HepG2 (cell line): ENCODE measurements around the gene NCOA3. TPM values are rescaled to one million over a fixed set of nuclear protein-coding genes. Genes with fewer than 3 reads are reported as not detected.

Source experiments
- AKAP8 ChIP-seq: sonication (generic); formaldehyde crosslinking; IDR thresholded peaks from 2 replicates; pipeline ENCODE4 v1.5.1; 2020; ENCODE audit warnings: mild to moderate bottlenecking, missing genetic modification reagents
- ARNT2 ChIP-seq: sonication (generic); formaldehyde crosslinking; IDR thresholded peaks from 2 replicates; pipeline ENCODE4 v1.8.0; 2022; ENCODE audit warnings: mild to moderate bottlenecking, low read depth, missing genetic modification reagents, moderate library complexity
- BORCS8-MEF2B ChIP-seq: sonication (generic); formaldehyde crosslinking; IDR thresholded peaks from 2 replicates; pipeline ENCODE4 v1.8.0; 2022; ENCODE audit warnings: mild to moderate bottlenecking, missing genetic modification reagents
- CCDC6 ChIP-seq: sonication (generic); formaldehyde crosslinking; IDR thresholded peaks from 2 replicates; pipeline ENCODE4 v1.8.1; 2022; ENCODE audit warnings: mild to moderate bottlenecking, missing genetic modification reagents, moderate library complexity
- CHD4 ChIP-seq: fragments of 200-600 bp; sonication (generic); IDR thresholded peaks from 2 replicates; pipeline ENCODE4 v1.7.0; 2017; ENCODE audit warnings: mild to moderate bottlenecking, low read length, borderline replicate concordance
- HMG20B ChIP-seq: conservative IDR thresholded peaks from 2 replicates; pipeline ENCODE4 v1.6.1; 2016; ENCODE audit warnings: missing genetic modification reagents, missing compliant biosample characterization
- MLLT10 ChIP-seq: sonication (generic); formaldehyde crosslinking; IDR thresholded peaks from 2 replicates; pipeline ENCODE4 v1.4.0; 2020; ENCODE audit warnings: missing genetic modification reagents
- MYPOP ChIP-seq: sonication (generic); formaldehyde crosslinking; IDR thresholded peaks from 2 replicates; pipeline ENCODE4 v1.8.1; 2023; ENCODE audit warnings: mild to moderate bottlenecking, moderate library complexity, missing genetic modification reagents
- NCOA5 ChIP-seq: sonication (generic); formaldehyde crosslinking; IDR thresholded peaks from 2 replicates; pipeline ENCODE4 v1.4.0; 2020; ENCODE audit warnings: missing genetic modification reagents
- RAD21 ChIP-seq: fragments of 450-650 bp; formaldehyde crosslinking; IDR thresholded peaks from 2 replicates; pipeline ENCODE4 v1.5.0; 2020; ENCODE audit warnings: mild to moderate bottlenecking
- ZFP36 ChIP-seq: fragments of 150-350 bp; IDR thresholded peaks from 2 replicates; pipeline ENCODE4 v1.6.1; 2018; ENCODE audit warnings: borderline replicate concordance, low read length, low read depth; ENCODE audit not compliant: partially characterized antibody
- ZNF550 ChIP-seq: sonication (generic); formaldehyde crosslinking; IDR thresholded peaks from 2 replicates; pipeline ENCODE4 v1.4.0; 2020; ENCODE audit warnings: mild to moderate bottlenecking, missing genetic modification reagents, borderline replicate concordance
- ZNF670 ChIP-seq: sonication (generic); formaldehyde crosslinking; IDR thresholded peaks from 2 replicates; pipeline ENCODE4 v1.8.0; 2022; ENCODE audit warnings: mild to moderate bottlenecking, missing genetic modification reagents, borderline replicate concordance
- ZNF674 ChIP-seq: sonication (generic); formaldehyde crosslinking; IDR thresholded peaks from 2 replicates; pipeline ENCODE4 v1.5.0; 2020; ENCODE audit warnings: low read depth, mild to moderate bottlenecking, missing genetic modification reagents
- ZNF704 ChIP-seq: sonication (generic); formaldehyde crosslinking; IDR thresholded peaks from 2 replicates; pipeline ENCODE4 v1.8.1; 2023; ENCODE audit warnings: mild to moderate bottlenecking, inconsistent platforms, moderate library complexity, missing genetic modification reagents, borderline replicate concordance
- ZSCAN12 ChIP-seq: sonication (generic); formaldehyde crosslinking; IDR thresholded peaks from 2 replicates; pipeline ENCODE4 v1.9.0; 2021; ENCODE audit warnings: mild to moderate bottlenecking, missing genetic modification reagents
- polyA plus RNA-seq, 8 experiments: library from polyadenylated mRNA; depleted of rRNA in 3 of 8; stranded (reverse) in 7 of 8; unstranded in 1 of 8; fragments of >200 nt; fragmentation: Illumina TruSeq in 4 of 8; extraction: Trizol in 4 of 8; gene quantifications; 2 replicates each; pipeline versions ENCODE4 v1.2.1 to v1.2.3, GENCODE V29; 2011 to 2016; ENCODE audit warnings: low read depth in 4 of 8, missing spikeins in 1 of 8, mixed read lengths in 1 of 8; ENCODE audit not compliant: insufficient read depth in 1 of 8
- total RNA-seq, 5 experiments: library from RNA; depleted of rRNA; stranded (reverse); fragments of >200 nt; fragmentation: Illumina TruSeq; extraction: Trizol; gene quantifications; 2 replicates each; pipeline ENCODE4 v1.2.3, GENCODE V29; 2016; ENCODE audit warnings: low read depth in 1 of 5
- TF ChIP-seq, protein P1 (sequence below): sonication (generic); formaldehyde crosslinking; IDR thresholded peaks from 2 replicates; pipeline ENCODE4 v1.4.0; 2020; ENCODE audit warnings: missing genetic modification reagents
- TF ChIP-seq, protein P2 (sequence below): sonication (generic); formaldehyde crosslinking; IDR thresholded peaks from 2 replicates; pipeline ENCODE4 v1.5.1; 2020; ENCODE audit warnings: missing genetic modification reagents, mild to moderate bottlenecking, borderline replicate concordance
- TF ChIP-seq, protein P3 (sequence below): IDR thresholded peaks from 2 replicates; pipeline ENCODE4 v1.6.1; 2016; ENCODE audit warnings: control low read depth

The NCOA3 gene
- total and polyA plus RNA-seq, 2 of the 13 experiments (the other 11 are each of a cell fraction or from before 2014, with no cell fraction given), result 35.0 to 56.8 TPM

- TF ChIP-seq AKAP8, result no peak
- no peak for TF ChIP-seq ZSCAN12
- 0 out of 2 replicates have a peak, but pooled peaks have one; percentile 32 for TF ChIP-seq ZNF670 (CRISPR knock-in tag)
- TF ChIP-seq CCDC6, result no peak
- TF ChIP-seq NCOA5 (CRISPR knock-in tag), result no peak
- no peak for TF ChIP-seq HMG20B (CRISPR knock-in tag)
- no peak for TF ChIP-seq BORCS8-MEF2B
- TF ChIP-seq MYPOP (CRISPR knock-in tag), result no peak
- TF ChIP-seq ZNF550, result no peak
- TF ChIP-seq CHD4, result no peak
- TF ChIP-seq, protein P1, sequence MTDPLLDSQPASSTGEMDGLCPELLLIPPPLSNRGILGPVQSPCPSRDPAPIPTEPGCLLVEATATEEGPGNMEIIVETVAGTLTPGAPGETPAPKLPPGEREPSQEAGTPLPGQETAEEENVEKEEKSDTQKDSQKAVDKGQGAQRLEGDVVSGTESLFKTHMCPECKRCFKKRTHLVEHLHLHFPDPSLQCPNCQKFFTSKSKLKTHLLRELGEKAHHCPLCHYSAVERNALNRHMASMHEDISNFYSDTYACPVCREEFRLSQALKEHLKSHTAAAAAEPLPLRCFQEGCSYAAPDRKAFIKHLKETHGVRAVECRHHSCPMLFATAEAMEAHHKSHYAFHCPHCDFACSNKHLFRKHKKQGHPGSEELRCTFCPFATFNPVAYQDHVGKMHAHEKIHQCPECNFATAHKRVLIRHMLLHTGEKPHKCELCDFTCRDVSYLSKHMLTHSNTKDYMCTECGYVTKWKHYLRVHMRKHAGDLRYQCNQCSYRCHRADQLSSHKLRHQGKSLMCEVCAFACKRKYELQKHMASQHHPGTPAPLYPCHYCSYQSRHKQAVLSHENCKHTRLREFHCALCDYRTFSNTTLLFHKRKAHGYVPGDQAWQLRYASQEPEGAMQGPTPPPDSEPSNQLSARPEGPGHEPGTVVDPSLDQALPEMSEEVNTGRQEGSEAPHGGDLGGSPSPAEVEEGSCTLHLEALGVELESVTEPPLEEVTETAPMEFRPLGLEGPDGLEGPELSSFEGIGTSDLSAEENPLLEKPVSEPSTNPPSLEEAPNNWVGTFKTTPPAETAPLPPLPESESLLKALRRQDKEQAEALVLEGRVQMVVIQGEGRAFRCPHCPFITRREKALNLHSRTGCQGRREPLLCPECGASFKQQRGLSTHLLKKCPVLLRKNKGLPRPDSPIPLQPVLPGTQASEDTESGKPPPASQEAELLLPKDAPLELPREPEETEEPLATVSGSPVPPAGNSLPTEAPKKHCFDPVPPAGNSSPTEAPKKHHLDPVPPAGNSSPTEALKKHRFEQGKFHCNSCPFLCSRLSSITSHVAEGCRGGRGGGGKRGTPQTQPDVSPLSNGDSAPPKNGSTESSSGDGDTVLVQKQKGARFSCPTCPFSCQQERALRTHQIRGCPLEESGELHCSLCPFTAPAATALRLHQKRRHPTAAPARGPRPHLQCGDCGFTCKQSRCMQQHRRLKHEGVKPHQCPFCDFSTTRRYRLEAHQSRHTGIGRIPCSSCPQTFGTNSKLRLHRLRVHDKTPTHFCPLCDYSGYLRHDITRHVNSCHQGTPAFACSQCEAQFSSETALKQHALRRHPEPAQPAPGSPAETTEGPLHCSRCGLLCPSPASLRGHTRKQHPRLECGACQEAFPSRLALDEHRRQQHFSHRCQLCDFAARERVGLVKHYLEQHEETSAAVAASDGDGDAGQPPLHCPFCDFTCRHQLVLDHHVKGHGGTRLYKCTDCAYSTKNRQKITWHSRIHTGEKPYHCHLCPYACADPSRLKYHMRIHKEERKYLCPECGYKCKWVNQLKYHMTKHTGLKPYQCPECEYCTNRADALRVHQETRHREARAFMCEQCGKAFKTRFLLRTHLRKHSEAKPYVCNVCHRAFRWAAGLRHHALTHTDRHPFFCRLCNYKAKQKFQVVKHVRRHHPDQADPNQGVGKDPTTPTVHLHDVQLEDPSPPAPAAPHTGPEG (CRISPR knock-in tag), result no peak
- TF ChIP-seq, protein P2, sequence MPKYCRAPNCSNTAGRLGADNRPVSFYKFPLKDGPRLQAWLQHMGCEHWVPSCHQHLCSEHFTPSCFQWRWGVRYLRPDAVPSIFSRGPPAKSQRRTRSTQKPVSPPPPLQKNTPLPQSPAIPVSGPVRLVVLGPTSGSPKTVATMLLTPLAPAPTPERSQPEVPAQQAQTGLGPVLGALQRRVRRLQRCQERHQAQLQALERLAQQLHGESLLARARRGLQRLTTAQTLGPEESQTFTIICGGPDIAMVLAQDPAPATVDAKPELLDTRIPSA (CRISPR knock-in tag), result no peak
- no peak for TF ChIP-seq ZNF704 (CRISPR knock-in tag)
- TF ChIP-seq ZNF674, result no peak
- TF ChIP-seq ZFP36, result no peak
- TF ChIP-seq, protein P3, sequence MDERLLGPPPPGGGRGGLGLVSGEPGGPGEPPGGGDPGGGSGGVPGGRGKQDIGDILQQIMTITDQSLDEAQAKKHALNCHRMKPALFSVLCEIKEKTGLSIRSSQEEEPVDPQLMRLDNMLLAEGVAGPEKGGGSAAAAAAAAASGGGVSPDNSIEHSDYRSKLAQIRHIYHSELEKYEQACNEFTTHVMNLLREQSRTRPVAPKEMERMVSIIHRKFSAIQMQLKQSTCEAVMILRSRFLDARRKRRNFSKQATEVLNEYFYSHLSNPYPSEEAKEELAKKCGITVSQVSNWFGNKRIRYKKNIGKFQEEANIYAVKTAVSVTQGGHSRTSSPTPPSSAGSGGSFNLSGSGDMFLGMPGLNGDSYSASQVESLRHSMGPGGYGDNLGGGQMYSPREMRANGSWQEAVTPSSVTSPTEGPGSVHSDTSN (CRISPR knock-in tag), result no peak
- peak; percentile 79 for TF ChIP-seq RAD21
- TF ChIP-seq ARNT2, result no peak
- TF ChIP-seq MLLT10 (CRISPR knock-in tag), result no peak
Measured at GRCh38 chr20:47620808-47621805, 119.4 kb downstream of the NCOA3 start (continued).
